RWPE1 (cell line): ENCODE measurements around the gene ERVMER34-1.

Experiments used
- CTCF ChIA-PET: fragments of 350-600 bp; sonication (Branson Sonifier 250); formaldehyde crosslinking; extraction: SDS; loops from one replicate; lab custom pipeline; 2021; lab: Yijun Ruan, JAX
- POLR2A ChIA-PET: fragments of 400-600 bp; formaldehyde crosslinking; extraction: SDS; loops from one replicate; lab custom pipeline; 2020; ENCODE audit warnings: antibody characterized with exemption; ENCODE audit not compliant: low non-redundant PET; lab: Yijun Ruan, JAX
- DNase-seq: peaks from one replicate; pipeline ENCODE4 v3.0.0; 2012; ENCODE audit warnings: low spot score
- H3K27ac ChIP-seq: fragments of 450-650 bp; 2 replicates; pipeline ENCODE4 v1.5.1; 2017
- TF ChIP-seq, protein P1 (sequence below): fragments of 450-650 bp; conservative IDR thresholded peaks from 2 replicates; pipeline ENCODE4 v1.5.1; 2017; ENCODE audit warnings: low read depth, mild to moderate bottlenecking

Gene ERVMER34-1

DNA sequence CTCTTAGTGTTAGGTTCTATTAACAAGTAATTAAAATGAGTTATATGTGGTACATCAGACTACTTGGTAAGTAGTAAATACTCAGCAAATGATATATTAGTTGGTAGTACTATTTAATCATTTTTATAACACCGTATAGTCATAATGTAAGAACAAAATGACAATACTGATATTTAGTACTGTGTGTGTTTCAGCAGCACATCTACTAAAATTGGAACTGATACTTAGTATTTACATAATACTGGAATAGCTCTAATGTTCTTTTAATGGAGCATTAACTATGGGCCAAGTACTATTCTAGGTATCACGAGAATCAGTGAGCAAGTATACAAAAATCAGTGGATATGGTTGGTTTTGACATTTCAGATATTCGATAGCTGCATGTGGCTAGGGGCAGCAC lies 35.3 kb downstream of the ERVMER34-1 start:
- POLR2A ChIA-PET = interaction anchor here (0.6 kb wide), 1 partner anchor 10 kb away, joined by 5 read pairs; no protein-coding TSS in a partner anchor
- CTCF ChIA-PET = no interaction called here
- TF ChIP-seq, protein P1, sequence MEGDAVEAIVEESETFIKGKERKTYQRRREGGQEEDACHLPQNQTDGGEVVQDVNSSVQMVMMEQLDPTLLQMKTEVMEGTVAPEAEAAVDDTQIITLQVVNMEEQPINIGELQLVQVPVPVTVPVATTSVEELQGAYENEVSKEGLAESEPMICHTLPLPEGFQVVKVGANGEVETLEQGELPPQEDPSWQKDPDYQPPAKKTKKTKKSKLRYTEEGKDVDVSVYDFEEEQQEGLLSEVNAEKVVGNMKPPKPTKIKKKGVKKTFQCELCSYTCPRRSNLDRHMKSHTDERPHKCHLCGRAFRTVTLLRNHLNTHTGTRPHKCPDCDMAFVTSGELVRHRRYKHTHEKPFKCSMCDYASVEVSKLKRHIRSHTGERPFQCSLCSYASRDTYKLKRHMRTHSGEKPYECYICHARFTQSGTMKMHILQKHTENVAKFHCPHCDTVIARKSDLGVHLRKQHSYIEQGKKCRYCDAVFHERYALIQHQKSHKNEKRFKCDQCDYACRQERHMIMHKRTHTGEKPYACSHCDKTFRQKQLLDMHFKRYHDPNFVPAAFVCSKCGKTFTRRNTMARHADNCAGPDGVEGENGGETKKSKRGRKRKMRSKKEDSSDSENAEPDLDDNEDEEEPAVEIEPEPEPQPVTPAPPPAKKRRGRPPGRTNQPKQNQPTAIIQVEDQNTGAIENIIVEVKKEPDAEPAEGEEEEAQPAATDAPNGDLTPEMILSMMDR = no peak
- H3K27ac ChIP-seq = no peak overlapping the region
- DNase-seq = no peak

- ChIA-PET POLR2A (interaction anchor here (0.6 kb wide), 1 partner anchor 9 kb away, joined by 5 read pairs; no protein-coding TSS in a partner anchor), CTCF (interaction anchor here (0.7 kb wide), 1 partner anchor 12 kb away, joined by 3 read pairs; no protein-coding TSS in a partner anchor)
- no peak overlapping the region for H3K27ac ChIP-seq
- DNase-seq = no peak
- TF ChIP-seq, protein P1 = no peak
Measured at GRCh38 chr4:52715255-52715897, 35.8 kb downstream of the ERVMER34-1 start.

GRCh38 chr4:52714597-52715254 lies 36.5 kb downstream of the ERVMER34-1 start:
- POLR2A ChIA-PET = no interaction called here
- CTCF ChIA-PET = interaction anchor here (0.7 kb wide), 1 partner anchor 13 kb away, joined by 3 read pairs; no protein-coding TSS in a partner anchor
- no peak for DNase-seq
- peak overlapping the region; percentile 56 for H3K27ac ChIP-seq
- TF ChIP-seq, protein P1 = no peak

GRCh38 chr4:52713456-52713937 lies 37.7 kb downstream of the ERVMER34-1 start:
- POLR2A ChIA-PET = interaction anchor here (0.7 kb wide), 1 partner anchor 174 kb away, joined by 3 read pairs; no protein-coding TSS in a partner anchor

GRCh38 chr4:52712251-52713130 lies 38.7 kb downstream of the ERVMER34-1 start:
- TF ChIP-seq, protein P1 = no peak
- peak; percentile 97 for DNase-seq
- CTCF ChIA-PET = interaction anchor here (1.0 to 1.5 kb wide), 2 partner anchors 167 to 271 kb away, joined by 4 to 7 read pairs; no protein-coding TSS in a partner anchor
- POLR2A ChIA-PET = interaction anchor here (0.5 to 1.6 kb wide), 10 partner anchors 10 to 342 kb away, joined by 3 to 19 read pairs (median 3); no protein-coding TSS in a partner anchor
- H3K27ac ChIP-seq = peak overlapping the region; percentile 83

More at GRCh38 chr4:52713456-52713937, 37.7 kb downstream of the ERVMER34-1 start:
- H3K27ac ChIP-seq = peak overlapping the region; percentile 54
- CTCF ChIA-PET = interaction anchor here (1.1 kb wide), 1 partner anchor 269 kb away, joined by 3 read pairs; no protein-coding TSS in a partner anchor
- TF ChIP-seq, protein P1 = no peak
- no peak for DNase-seq
